HG02981 (cell line): ENCODE results near the gene CCL23.
"Not testable (repeated sequence)": the region's sequence is repeated elsewhere in the genome, so short reads cannot be mapped to it uniquely, and the experiment has no call there.

ENCODE experiments used
- ATAC-seq: cut with Tn5 transposase; IDR thresholded peaks from one replicate; pipeline ENCODE4 v1.9.1; 2021; ENCODE audit warnings: mild to moderate bottlenecking, moderate library complexity; ENCODE audit not compliant: unreplicated experiment

CCL23 gene, protein sequence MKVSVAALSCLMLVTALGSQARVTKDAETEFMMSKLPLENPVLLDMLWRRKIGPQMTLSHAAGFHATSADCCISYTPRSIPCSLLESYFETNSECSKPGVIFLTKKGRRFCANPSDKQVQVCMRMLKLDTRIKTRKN

DNA sequence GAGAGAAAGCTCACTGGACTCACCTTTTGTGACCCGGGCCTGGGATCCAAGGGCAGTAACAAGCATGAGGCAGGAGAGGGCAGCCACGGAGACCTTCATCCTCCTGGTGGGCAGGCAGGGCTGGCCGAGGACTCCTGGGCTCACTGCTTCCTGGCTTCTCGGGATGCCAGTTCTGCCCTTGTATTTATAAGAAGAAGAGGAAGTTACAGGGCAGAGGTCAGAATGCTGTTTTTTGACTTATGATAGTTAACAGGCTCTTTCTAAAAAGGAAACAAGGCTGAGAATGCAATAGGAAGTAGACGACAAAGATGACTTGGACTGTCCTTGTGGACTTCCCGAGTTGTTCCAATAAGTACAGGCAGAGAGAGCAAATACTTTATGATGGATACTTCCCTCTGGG lies at the start of gene CCL23:
CCL23 (minus strand) TSS at position 174 of the 400 bp plus-strand sequence; CDS start at position 99, 75 bp downstream.
- no peak for ATAC-seq

GRCh38 chr17:36066365-36066985 lies 48.7 kb upstream of the CCL23 start:
- no peak for ATAC-seq

GRCh38 chr17:36063786-36064541 lies 46.2 kb upstream of the CCL23 start, which contains the start of gene CCL18:
CCL18 (plus strand) TSS chr17:36064272; CDS start chr17:36064343, 71 bp downstream.
- no peak for ATAC-seq

GRCh38 chr17:36060816-36061215 lies 43.0 kb upstream of the CCL23 start:
- ATAC-seq: no peak

GRCh38 chr17:36059406-36059805 lies 41.6 kb upstream of the CCL23 start:
- ATAC-seq: no peak

DNA sequence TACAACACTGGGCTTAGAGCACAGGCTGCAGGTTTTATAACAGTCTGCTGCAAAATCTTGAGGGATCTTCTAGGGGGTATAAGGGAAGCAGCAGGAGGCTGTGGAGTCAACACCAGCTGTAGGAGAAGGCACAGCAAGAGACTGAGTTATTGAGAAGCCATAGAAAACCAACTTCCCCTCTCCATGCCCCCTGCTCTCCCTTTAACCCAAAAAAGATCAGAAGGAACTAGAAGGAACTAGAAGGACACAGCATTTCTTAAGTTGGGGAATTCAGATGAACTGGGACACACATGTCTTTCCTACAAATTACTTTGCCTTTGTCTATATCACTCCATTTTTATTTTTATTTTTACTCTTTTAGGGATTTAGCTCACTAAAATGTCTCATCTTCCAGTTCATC lies 40.1 kb upstream of the CCL23 start:
- no peak for ATAC-seq

GRCh38 chr17:36055921-36056520 lies 38.2 kb upstream of the CCL23 start:
- no peak for ATAC-seq

DNA sequence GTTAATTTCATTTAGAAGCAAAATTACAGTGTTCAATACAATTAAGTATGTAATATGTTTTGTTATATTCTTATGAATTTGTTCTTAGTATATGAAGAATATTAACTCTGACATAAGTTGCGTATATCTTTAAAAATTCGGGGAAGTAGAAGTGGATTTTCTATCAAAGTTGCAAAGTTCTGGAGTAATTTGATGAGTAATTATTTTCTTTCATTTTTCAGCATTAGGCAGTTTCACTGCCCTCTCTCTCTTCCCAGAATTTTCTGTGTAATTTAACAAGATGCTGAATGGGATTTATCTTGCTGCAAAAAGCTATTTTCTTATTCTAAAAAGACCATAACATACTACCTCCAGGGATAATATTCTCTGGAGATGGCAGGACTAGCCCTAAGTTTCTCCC lies 37.4 kb upstream of the CCL23 start:
- no peak for ATAC-seq

GRCh38 chr17:36049643-36050042 lies 31.9 kb upstream of the CCL23 start:
- no peak for ATAC-seq

GRCh38 chr17:36048066-36048465 lies 30.3 kb upstream of the CCL23 start:
- ATAC-seq: no peak

- ATAC-seq: no peak
Observed at GRCh38 chr17:36036235-36036634, 18.5 kb upstream of the CCL23 start.

DNA sequence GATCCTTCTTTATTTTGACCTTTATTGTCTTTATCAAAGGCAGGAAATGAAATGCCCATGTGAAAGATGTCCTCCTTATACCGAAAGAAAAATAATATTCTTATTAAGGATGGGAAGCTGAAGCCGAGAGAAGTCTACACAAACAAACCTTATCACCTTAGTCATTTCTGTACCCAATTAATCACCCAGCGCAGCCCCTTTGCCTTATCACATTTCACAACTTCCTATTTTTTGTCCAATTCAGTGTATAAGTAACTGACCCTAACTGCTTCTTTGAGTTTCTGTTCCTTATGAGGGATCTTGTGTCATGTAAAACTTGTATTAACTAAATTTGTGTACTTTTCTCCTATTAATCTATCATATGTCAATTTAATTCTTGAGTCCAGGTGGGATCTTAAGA lies 16.4 kb upstream of the CCL23 start:
- no peak for ATAC-seq

- no peak for ATAC-seq
Observed at GRCh38 chr17:36030956-36031355, 13.2 kb upstream of the CCL23 start.

DNA sequence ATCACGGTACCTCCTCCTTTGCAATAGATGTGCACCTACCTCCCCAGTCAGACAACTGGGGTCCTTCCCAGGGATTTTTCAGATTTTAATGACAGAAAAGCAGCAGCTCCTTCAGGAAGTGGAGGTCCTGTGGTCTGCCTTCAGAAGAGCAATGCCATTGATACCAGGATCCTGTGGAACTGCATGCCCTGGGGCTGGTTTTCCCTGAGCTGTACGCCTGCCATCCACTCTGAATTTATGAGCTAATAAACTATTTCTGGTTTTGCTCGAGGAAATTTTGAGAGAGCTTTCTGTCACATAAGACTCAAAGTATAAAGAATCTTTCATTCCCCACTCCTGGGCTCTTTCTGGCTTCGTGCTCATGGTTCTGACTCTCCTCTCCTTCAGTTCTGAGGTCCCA lies 10.0 kb upstream of the CCL23 start:
- no peak for ATAC-seq

DNA sequence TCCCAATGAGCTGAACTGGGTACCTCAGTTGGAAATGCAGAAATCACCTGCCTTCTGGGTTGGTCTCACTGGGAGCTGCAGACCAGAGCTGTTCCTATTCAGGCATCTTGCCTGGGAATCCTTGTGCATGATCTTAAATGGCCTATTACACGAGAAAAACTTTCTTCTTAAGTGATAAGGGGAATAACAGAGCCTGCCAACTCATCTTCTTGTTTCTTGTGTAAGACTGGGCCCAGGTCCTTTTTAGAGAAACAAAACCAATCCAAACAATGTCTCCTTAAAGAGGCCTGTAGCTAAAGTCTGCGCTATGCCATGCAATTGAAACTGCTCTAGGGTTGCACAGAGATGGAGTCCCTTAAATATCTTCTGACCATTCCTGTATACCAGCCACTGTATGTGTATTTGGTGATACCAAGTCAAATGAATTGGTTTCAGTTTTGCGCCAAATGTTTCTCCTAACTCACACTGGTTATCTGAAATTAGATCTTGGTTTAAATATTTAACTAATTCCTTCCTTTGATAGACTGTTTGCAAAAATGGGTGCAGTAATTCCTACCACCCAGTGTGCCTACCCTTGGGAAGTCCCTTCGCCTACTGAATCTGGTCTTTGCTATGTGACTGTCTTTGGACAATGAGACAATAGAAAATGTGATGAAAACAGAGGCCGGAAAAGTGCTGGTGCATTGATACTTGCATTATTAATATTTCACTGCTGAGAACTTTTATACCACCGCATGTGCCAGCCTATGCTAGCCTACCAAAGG lies 6.5 kb upstream of the CCL23 start:
- no peak for ATAC-seq

- no peak for ATAC-seq
Observed at GRCh38 chr17:36019423-36019822, 1.7 kb upstream of the CCL23 start.

- no peak for ATAC-seq
Observed at GRCh38 chr17:36016555-36016954, 1.2 kb downstream of the CCL23 start.

GRCh38 chr17:36015895-36016294 lies 1.9 kb downstream of the CCL23 start:
- ATAC-seq: not testable (repeated sequence)

DNA sequence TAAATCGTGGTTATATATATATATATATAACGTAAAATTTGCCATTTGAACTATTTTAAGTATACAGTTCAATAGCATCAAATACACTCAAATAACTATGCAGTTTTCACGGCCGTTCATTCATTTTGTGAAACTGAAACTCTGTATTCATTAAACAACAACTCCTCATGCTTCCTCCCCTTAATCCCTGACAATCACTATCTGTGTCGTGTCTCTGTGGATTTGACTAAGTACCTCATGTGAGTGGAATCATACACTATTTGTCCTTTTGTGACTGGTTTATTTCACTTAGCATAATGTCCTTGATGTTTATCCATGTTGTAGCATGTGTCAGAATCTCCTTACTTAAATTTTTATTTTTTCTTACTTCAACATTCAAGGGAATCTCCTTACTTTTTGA lies 2.8 kb downstream of the CCL23 start:
- ATAC-seq: no peak

DNA sequence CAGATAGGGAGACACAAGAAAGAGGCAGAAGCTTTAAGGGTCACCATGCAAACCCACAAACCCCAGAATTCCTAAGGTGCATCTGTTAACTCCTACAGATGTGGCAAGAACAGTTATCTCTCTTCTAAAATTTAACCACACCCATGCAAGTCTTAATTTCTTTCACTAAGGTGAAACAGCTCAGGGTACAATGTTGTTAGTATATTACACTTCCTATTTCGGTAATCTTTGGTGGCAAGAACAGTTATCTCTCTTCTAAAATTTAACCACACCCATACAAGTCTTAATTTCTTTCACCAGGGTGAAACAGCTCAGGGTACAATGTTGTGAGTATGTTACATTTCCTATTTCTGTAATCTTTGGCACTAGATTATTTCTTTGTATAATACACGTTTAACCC lies 6.6 kb downstream of the CCL23 start:
- ATAC-seq: no peak
